Mucosa of gallbladder (tissue), 1 donor: ENCODE measurements around the gene IGF2R. TPM values are rescaled to one million over a fixed set of nuclear protein-coding genes. Genes with fewer than 3 reads are reported as not detected.
"Not testable (repeated sequence)": the region's sequence is repeated elsewhere in the genome, so short reads cannot be mapped to it uniquely, and the experiment has no call there.

Experiments
- DNase-seq: peaks from one replicate; pipeline ENCODE4 v3.0.0-alpha.2; 2020; ENCODE audit warnings: low spot score
- total RNA-seq: library from RNA; stranded (reverse); gene quantifications from one replicate; pipeline ENCODE4 v1.2.1, GENCODE V29; 2021
- donor health status: DM: no; HTN: no; CAD: no.

The IGF2R gene
- total RNA-seq, 1 donor from 2014 or later, result 98.5 TPM

DNA sequence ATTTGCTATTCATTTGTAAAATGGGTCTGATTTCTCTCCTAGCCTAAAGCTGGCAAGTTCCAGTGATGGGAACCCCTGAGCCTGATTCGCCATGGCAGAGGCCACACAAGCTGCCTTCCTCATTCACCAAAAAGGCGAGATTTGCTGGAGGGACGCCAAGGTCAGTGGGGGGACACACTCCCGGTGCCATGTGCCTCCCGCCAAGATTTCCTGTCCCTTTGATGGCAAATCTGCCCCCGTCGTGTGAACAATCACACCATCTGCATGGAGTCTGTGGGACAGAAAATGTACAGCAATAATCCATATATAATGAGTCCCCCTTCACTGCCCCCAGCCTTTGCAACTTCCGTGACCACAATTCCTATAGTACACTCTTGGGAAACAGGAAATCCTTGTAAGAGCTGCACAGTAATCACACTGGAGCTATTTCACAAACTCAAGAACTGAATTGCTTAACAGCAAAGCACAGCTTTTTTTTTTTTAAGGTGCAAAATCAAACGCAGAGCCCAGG, 15.7 kb upstream of the IGF2R start:
- DNase-seq, result no peak

DNA sequence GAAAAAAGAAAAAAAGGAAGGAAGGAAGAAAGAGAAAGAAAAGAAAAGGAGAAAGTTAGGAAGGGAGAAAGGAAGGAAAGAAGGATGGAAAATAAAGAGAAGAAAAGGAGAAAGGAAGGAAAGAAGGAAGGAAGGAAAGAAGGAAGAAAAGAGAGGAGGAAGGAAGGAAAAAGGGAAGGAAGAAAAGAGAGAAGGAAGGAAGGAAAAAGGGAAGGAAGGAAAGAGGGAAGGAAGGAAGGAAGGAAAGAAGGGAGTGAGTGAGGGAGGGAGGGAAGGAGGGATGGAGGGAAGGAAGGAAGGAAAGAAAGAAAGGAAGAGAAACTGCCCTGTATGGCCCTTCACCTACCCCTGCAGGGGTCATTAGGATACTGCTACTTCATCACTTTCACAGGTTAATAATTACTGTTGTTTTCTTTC, 12.9 kb upstream of the IGF2R start:
- no peak for DNase-seq

DNA sequence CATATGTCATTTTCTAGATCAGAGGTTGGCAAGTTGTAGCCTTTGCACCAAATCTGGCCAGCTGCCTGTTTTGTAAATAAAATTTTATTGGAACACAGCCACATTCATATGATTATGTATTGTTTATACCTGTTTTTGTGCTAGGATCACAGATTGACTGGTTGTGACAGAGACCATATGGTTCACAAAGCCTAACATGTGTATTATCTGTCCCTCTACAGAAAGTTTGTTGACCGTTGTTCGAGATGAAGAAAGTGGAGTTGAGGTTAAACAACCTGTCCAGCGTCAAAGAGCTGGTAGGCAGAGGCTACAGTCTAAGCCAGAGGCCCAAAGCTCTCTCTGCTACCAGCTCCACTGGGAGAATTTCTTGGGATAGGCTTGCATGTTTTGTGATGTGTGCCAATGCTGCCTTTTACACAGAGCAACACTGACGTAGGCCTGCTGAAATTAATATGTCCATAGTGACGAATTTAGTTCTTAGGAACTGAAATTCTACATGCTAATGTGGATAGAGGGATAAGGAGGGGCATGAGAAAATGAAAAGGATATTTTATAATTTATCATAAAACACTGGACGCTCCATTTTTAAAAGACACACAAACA, 11.7 kb upstream of the IGF2R start:
- no peak for DNase-seq

- DNase-seq, result no peak
Observed at GRCh38 chr6:159959165-159959975, 9.5 kb upstream of the IGF2R start.

DNA sequence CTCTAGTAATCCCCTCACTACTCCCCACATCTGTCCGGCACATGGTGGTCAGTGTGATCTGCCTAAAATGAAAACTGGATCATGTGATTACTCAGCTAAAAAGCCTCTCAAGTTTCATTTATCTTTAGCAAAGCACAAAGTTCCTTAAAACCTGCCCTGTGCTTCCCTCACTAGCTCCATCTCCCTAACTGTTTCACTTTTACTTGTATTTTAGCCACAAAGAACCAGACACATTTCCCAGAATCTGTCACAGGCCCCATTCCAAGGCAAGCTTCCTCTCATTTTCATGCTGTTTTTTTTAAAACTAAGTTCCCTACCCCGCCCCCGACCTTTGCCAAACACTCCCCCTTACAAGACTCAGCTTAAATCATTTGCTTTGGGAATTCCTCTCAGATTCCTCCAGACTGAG, 8.9 kb upstream of the IGF2R start:
- DNase-seq, result no peak

- DNase-seq, result no peak
Observed at GRCh38 chr6:159960485-159960884, 8.4 kb upstream of the IGF2R start.

- no peak for DNase-seq
Observed at GRCh38 chr6:159961528-159961927, 7.4 kb upstream of the IGF2R start.

DNA sequence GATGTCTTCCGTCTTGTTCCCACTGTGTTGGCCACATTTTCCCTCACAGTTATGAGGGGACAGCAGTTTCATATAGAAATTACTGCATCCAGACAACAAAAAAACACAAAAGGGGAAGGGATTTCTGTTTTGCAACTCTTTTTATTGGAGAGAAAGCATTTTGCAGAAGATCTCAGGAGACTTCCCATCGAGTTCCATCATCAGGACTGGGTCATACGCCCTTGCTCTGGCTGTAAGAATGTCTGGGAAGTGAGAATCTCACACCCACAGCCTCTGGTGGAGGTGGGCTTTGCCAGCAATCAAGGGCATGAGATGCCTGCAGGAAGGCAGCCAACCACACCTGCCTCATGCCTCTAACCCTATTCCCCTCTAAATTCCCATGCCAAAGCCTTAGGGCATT, 5.8 kb upstream of the IGF2R start:
- no peak for DNase-seq

DNA sequence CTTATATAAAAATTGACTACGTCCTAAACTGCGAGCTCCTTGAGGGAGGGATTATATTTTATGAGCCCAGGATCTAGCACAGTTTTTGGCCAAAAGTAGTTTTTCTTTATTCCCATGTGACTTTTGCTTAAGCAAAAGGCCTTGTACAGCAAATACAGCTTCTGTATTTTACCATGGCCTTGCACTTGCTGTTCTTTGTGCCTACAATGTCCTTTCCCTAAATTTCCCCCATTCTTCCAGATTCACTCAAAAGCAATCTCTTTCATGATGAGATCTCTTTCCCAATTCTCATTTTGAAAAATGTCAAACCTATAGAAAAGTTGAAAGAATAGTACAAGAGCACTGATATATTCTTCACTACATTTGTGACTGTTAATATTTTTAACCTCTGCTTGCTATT, 4.8 kb upstream of the IGF2R start:
- DNase-seq, result no peak

DNA sequence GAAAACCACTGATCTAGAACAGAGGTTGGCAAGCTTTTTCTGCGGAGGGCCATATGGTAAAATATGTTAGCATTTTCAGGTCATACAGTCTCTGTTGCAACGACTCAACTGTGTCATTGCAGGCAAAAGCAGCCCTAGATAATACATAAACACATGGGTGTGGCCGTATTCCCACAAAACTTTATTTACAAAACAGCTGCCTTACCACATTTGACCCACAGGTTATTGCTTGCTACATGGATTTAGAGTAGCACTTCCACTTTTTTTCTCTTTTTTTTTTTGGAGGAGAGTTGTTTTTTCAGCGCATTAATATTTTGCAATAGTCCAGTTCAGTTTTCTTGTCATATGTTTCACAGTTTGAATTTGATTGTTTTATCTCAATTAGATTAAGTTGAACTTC, 2.5 kb upstream of the IGF2R start:
- DNase-seq, result no peak

DNA sequence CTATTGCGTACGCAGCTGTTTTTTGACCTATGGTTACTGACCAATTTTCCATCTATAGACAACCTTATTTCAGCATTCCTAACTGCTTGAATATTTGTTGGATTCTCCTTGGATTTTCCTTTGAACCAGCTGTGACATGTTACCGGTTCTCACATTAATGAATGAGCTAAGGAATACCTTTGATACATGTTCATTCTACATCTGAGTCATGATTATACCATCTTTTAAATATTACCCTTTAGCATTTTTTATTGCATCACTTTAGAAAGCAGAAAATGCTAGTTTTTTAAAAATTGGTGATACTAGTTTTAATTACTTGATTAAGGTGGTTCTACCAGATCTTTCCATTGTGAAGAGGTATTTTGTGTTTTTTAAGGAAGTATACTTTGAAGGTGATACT, 1.9 kb upstream of the IGF2R start:
- DNase-seq, result no peak

- DNase-seq, result not testable (repeated sequence)
Observed at GRCh38 chr6:159967621-159968020, 1.3 kb upstream of the IGF2R start.

DNA sequence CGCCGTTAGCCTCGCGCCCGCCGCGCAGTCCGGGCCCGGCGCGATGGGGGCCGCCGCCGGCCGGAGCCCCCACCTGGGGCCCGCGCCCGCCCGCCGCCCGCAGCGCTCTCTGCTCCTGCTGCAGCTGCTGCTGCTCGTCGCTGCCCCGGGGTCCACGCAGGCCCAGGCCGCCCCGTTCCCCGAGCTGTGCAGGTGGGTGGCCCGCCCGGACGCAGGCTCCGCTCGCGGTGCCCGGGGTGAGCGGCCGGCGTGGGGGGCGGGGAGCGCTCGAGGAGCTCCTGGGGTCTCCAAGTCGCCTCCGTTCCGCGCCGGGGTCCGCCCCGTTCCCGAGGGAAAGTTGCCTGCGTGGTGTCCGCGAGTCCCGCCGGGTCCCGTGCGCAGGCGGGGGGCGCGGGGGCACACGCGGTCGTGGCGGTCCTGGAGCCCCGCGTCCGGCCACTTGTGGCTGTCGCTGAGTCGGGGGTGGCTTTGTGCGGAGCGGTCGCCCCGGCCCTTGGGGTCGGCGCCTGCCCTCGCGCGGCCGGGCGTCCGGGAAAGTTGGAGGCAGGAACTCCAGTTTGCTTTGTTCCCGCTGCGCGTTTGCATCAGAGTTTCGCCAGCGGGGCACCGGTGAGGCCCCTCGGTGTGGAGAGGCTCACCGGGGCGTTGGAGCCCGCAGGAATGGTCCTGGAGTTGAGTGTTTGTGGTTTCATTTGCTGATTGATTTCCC, 476 bp downstream of the IGF2R start:
- no peak for DNase-seq

GRCh38 chr6:159969921-159970320, 1.0 kb downstream of the IGF2R start:
- peak; percentile 70 for DNase-seq

DNA sequence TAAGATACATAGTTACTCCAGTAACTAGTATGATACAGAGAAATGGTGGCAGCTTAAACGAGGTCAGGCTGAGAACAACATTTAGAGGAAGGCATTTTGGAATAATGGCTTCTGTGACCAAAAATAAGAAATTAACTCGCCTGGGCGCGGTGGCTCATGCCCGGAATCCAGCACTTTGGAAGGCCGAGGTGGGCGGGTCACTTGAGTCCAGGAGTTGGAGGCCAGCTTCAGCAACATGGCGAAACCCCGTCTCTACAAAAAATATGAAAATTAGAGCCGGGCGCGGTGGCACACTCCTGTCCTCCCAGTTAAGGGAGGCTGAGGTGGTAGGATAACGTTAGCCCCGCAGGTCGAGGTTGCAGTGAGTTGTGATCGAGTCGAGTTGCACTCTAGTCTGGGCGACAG, 1.8 kb downstream of the IGF2R start:
- no peak for DNase-seq

DNA sequence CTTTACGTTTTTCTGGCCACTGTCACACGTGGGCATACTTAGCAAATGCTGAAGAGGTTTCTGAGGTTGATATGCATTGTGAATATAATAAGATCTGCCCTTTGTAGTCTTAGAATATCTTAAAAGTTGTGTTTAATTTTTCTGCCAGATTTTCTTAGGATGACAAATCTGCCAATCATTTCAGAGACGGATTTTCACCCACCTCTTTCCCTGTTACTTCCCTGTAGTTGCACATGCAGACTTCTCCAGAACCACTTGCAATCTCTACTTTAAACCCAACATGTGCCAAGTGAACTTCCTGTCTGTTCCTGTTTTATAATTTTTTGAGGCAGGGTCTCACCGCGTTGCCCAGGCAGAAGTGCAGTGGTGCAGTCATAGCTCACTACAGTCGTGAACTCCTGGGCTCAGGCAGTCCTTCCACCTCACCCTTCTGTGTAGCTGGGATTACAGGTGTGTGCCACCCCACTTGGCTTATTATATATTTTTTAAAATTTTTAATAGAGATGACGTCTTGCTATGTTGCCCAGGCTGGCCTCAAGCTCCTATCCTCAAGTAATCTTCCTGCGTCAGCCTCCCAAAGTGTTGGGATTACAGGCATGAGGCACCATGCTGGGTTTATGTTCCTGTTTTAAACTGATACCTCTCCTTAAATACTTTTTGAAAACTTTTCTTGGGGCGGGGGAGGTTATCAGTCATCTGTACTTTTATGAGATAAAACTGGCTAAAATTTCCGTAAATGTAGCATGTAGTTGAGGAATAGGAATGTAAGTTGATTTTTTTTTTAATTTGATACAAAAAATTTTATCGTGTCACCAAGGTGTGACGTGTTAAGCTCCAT, 2.7 kb downstream of the IGF2R start:
- no peak for DNase-seq

DNA sequence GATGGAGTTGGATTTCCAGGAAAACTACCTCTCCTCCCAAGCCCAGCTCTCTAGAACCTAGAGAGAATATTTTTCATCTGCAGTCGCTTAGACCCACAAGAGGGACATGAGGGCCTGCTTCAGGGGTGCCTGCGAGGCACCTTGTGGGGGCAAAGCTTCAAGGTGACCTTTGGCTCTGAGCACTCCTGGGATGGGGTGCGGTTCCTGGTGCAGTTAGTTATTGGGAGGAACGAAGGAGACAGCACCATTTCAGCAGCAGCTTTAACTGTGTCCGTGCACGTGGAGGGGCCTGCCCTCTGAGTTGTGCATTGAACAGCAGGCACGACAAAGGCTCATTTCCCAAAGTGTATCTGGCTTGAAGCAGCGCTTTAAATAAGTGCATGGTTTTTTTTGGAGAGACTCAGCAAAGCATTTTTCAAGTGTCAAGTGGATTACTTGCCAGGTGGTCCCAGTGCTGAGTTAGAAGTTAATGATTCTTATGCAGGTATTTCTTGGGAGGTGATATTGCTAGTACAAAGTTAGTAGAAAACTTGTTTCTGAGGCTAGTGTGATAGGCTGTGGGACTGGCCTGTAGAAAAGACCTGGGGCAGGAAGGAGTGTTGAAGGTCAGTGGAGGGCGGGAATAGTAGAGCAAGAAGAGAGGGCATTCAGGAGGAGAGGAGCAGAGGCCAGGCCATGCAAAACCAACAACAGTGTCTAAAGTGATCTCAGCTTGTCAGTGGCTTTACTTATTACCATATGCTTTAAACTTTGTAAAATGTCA, 3.8 kb downstream of the IGF2R start:
- DNase-seq, result no peak

- no peak for DNase-seq
Observed at GRCh38 chr6:159973406-159973805, 4.5 kb downstream of the IGF2R start.

DNA sequence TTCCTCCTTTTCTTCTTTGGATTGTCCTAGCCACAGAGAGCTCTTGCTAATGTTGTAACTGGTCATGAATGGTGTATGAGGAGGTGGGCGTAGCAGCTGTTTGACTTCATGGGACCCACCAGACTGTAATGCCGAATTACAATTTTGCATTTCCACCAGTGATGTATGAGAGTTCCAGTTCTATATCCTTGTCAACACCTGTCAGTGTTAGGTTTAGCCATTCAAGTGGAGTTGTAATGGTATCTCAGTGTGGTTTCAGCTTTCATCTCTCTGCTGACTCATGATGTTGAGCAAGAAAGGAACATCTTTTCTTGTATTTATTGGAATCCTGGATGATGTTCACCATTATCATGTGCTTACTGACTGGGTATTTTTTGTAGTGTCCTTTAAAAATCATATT, 5.1 kb downstream of the IGF2R start:
- no peak for DNase-seq

DNA sequence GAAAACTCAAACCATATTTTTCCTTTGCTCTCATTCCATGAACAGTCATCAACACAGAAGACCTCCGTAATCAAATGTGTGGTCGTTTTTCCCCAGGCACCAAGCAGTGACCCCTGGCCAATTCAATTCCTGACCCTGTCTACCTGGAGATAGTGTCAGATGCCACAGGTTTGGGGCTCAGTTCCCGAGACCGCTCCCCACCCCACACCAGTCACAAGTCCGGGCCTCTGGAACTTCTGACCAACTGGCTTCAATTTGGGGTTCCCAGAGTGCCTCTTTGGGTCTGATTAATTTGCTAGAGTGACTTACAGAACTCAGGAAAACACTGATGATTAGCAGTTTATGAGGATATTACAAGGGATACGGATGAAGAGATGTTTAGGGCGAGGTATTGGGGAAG, 6.0 kb downstream of the IGF2R start:
- DNase-seq, result no peak

DNA sequence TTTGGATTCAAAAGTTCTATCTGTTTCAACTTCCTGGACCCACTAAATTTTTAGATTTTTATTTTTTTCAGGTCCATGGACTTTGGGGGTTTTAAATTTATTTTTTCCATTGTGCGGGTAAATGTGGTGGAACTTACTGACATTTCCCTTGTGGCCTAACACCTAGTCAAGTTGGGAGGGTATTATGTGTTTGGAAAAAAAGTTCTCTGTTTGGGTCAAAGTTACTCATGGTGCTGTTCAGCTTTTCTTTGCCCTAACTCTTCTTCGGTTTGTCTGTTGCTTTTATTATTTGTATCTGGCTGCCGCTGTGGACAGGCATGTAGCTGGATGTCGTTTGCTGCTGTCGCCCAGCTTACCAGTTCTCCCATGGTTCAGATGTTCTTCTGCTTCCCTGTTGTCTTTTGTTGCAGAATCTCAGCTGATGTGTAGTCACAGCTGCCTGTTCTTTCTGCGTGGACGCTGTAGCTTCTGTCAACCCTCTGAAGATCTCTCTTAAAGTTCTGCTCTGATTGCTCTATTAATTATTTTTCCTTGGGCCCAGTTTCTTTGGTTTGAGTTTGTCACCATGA, 7.9 kb downstream of the IGF2R start:
- no peak for DNase-seq
